Natural killer cell treated with Interleukin-12 subunit alpha and Interleukin-12 subunit beta and Interleukin-15 and Interleukin-18, amount 100 ng/mL, for 72 hours (primary cell): Measurements from ENCODE around the gene CITED4. TPM values are rescaled to one million over a fixed set of nuclear protein-coding genes. Genes with fewer than 3 reads are reported as not detected.

Experiments used
- total RNA-seq, 2 donors: library from RNA; stranded (reverse); gene quantifications; one replicate each; pipeline ENCODE4 v1.2.3, GENCODE V29; 2022

The CITED4 gene
- total RNA-seq, 2 donors from 2014 or later, result 2.5 to 3.5 TPM

Other genes with a start within 250 kb of the CITED4 start
- gene RIMS3, start 196.7 kb downstream of the CITED4 start, total RNA-seq, result 1 to 10 TPM in 1 of 2 donors, under 1 TPM in 1; 0.62 to 2.0 TPM
- 10 to 100 TPM; 56.7 to 80.3 TPM for gene NFYC, start 170.7 kb downstream of the CITED4 start, total RNA-seq
- under 1 TPM; 0.24 to 0.56 TPM for gene KCNQ4, start 78.6 kb downstream of the CITED4 start, total RNA-seq
- gene CTPS1, start 117.3 kb upstream of the CITED4 start, total RNA-seq, result 100 to 1,000 TPM in 1 of 2 donors, 10 to 100 TPM in 1; 83.1 to 152 TPM
- under 1 TPM; 0.14 to 0.33 TPM for gene SLFNL1, start 159.4 kb upstream of the CITED4 start, total RNA-seq